Thoracic aorta (tissue), 2 donors: ENCODE results near the gene LOXL1. TPM values are rescaled to one million over a fixed set of nuclear protein-coding genes. Genes with fewer than 3 reads are reported as not detected.
A peak's percentile ranks its signal among the peaks of the same experiment; 100 is the strongest.

ENCODE experiments used
- ATAC-seq: fragments of 150-250 bp; one replicate; pipeline ENCODE4 v1.8.0; 2017; ENCODE audit warnings: low read depth; ENCODE audit not compliant: insufficient number of reproducible peaks, low FRiP score
- DNase-seq: peaks from one replicate; pipeline ENCODE4 v3.0.0-alpha.2; 2020; ENCODE audit warnings: low spot score
- H3K27ac ChIP-seq, 2 donors: fragments of 200-600 bp; sonication (generic); 1 replicate in 1 of 2; 2 replicates in 1 of 2; pipeline ENCODE4 v1.5.1; 2016; ENCODE audit warnings: mild to moderate bottlenecking in 2 of 2, moderate library complexity in 2 of 2
- H3K27me3 ChIP-seq: fragments of 200-600 bp; sonication (generic); replicated peaks from 2 replicates; pipeline ENCODE4 v1.6.0; 2016; ENCODE audit warnings: mild to moderate bottlenecking; ENCODE audit not compliant: insufficient read depth
- H3K36me3 ChIP-seq: fragments of 200-600 bp; sonication (generic); one replicate; pipeline ENCODE4 v1.5.1; 2016
- H3K4me1 ChIP-seq, 2 donors: fragments of 200-600 bp; sonication (generic); 1 replicate in 1 of 2; 2 replicates in 1 of 2; pipeline versions ENCODE4 v1.5.1 to v1.6.0; 2016; ENCODE audit warnings: low read depth in 2 of 2, mild to moderate bottlenecking in 1 of 2; ENCODE audit not compliant: control insufficient read depth in 1 of 2
- H3K4me3 ChIP-seq: fragments of 200-600 bp; sonication (generic); 2 replicates; pipeline ENCODE4 v1.5.1; 2016; ENCODE audit warnings: mild to moderate bottlenecking
- H3K9me3 ChIP-seq: fragments of 200-600 bp; sonication (generic); 2 replicates; pipeline ENCODE4 v1.5.1; 2016
- CTCF ChIP-seq: fragments of 200-600 bp; sonication (generic); IDR thresholded peaks from one replicate; pipeline ENCODE4 v1.5.1; 2019; ENCODE audit warnings: antibody characterized with exemption
- total RNA-seq, 2 donors: library from RNA; depleted of rRNA; stranded (reverse); fragments of >200 nt; gene quantifications; one replicate each; pipeline versions ENCODE4 v1.1.0 to v1.2.3, GENCODE V29; 2016

Gene LOXL1
- total RNA-seq, result 100 to 1,000 TPM; 164 to 321 TPM

GRCh38 chr15:73926219-73927002 lies at the start of gene LOXL1:
Gene LOXL1, plus strand, starts transcription at chr15:73926462. Its CDS starts 322 bp downstream, at chr15:73926784.
- ATAC-seq, result peak; percentile 15
- Histone ChIP-seq H3K9me3 (no peaks in the 10 kb centered on the region), H3K27ac (peak within 1 kb of the TSS; percentile 97), H3K4me3 (peak within 1 kb of the TSS; percentile 85), H3K36me3 (no peaks in the 10 kb centered on the region), H3K27me3 (no peaks in the 10 kb centered on the region), H3K4me1 (peaks cover 55 to 83% of the 10 kb centered on the region in 2 donors)
- DNase-seq, result no peak
- TF ChIP-seq CTCF, result no peak

GRCh38 chr15:73879426-73879825 lies 46.8 kb upstream of the LOXL1 start:
- TF ChIP-seq CTCF, result no peak
- DNase-seq, result no peak
- Histone ChIP-seq H3K4me1 (no peaks in the 10 kb centered on the region), H3K36me3 (no peaks in the 10 kb centered on the region), H3K27ac (no peak overlapping the region), H3K9me3 (no peaks in the 10 kb centered on the region), H3K27me3 (no peaks in the 10 kb centered on the region), H3K4me3 (no peak overlapping the region)
- ATAC-seq, result no peak

- no peak overlapping the region for H3K4me3 ChIP-seq
- H3K4me1 ChIP-seq, result no peaks in the 10 kb centered on the region
- DNase-seq, result no peak
- H3K36me3 ChIP-seq, result no peaks in the 10 kb centered on the region
- no peak for ATAC-seq
- H3K27me3 ChIP-seq, result no peaks in the 10 kb centered on the region
- no peak for TF ChIP-seq CTCF
- H3K27ac ChIP-seq, result no peak overlapping the region
- H3K9me3 ChIP-seq, result no peaks in the 10 kb centered on the region
Observed at GRCh38 chr15:73881579-73882320, 44.5 kb upstream of the LOXL1 start.

GRCh38 chr15:73882761-73883419 lies 43.4 kb upstream of the LOXL1 start:
- Histone ChIP-seq H3K9me3 (no peaks in the 10 kb centered on the region), H3K4me1 (no peaks in the 10 kb centered on the region), H3K36me3 (no peaks in the 10 kb centered on the region), H3K4me3 (no peak overlapping the region), H3K27me3 (no peaks in the 10 kb centered on the region), H3K27ac (no peak overlapping the region)
- ATAC-seq, result no peak
- TF ChIP-seq CTCF, result no peak
- DNase-seq, result no peak

GRCh38 chr15:73884159-73884558 lies 42.1 kb upstream of the LOXL1 start:
- no peak overlapping the region for H3K27ac ChIP-seq
- H3K36me3 ChIP-seq, result no peaks in the 10 kb centered on the region
- no peaks in the 10 kb centered on the region for H3K27me3 ChIP-seq
- DNase-seq (no peak), ATAC-seq (no peak)
- no peaks in the 10 kb centered on the region for H3K9me3 ChIP-seq
- no peaks in the 10 kb centered on the region for H3K4me1 ChIP-seq
- no peak overlapping the region for H3K4me3 ChIP-seq
- TF ChIP-seq CTCF, result no peak
